ENCODE data around the gene ZNF385B.

The ZNF385B gene

GRCh38 chr2:179488563-179488962 lies 372.8 kb downstream of the ZNF385B start:
- TF ChIP-seq CTCF (IDR thresholded peaks at IDR 0.05; ENCODE audit: insufficient read depth, low read length, poor library complexity, severe bottlenecking): no peak
- no peak for DNase-seq (ENCODE audit: extremely low read depth, insufficient read length)
- Histone ChIP-seq H3K4me3 (replicated peaks; ENCODE audit: low read depth, low read length) (no peak overlapping the region), H3K27me3 (replicated peaks; ENCODE audit: control insufficient read depth, insufficient read depth, low read length) (no peaks in the 10 kb centered on the region), H3K36me3 (ENCODE audit: control insufficient read depth, insufficient read depth, low read length) (no peaks in the 10 kb centered on the region)

DNA sequence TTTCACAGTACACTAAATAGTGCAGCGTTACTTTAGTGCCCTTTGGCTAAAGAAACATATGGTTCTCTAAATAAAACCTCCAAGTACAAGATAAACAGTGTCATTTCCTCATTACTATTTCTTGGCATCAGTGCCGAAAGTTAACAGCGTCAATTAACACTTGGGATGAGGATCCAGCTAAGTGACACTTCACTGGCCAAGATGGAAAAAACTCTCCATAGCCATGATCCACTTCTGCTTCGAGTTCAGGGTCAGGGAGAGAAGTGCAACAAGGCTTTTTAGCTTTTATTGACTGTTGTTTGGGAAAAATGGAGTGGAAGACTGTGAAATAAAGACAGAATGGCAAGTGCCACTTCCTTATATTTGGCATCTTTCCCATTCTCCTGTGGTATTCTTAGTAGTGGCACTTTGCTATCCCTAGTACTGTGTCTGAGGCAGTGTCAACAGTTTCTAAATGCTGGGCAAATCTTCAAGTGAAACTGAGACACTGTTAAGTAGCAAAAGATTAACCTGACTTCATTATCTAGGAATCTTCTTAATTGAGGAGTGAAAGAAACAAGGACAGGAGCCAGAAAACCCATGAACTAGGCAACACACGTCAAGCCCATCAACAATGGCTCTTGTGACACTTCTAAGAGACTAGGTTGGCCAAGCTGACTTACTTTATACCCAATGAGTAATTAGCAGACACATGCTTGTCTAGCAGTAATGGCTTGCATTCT lies 374.2 kb downstream of the ZNF385B start:
- no peak for DNase-seq (ENCODE audit: extremely low read depth, insufficient read length)
- TF ChIP-seq CTCF (IDR thresholded peaks at IDR 0.05; ENCODE audit: insufficient read depth, low read length, poor library complexity, severe bottlenecking): no peak
- Histone ChIP-seq H3K36me3 (ENCODE audit: control insufficient read depth, insufficient read depth, low read length) (no peaks in the 10 kb centered on the region), H3K4me3 (replicated peaks; ENCODE audit: low read depth, low read length) (no peak overlapping the region), H3K27me3 (replicated peaks; ENCODE audit: control insufficient read depth, insufficient read depth, low read length) (no peaks in the 10 kb centered on the region)

DNA sequence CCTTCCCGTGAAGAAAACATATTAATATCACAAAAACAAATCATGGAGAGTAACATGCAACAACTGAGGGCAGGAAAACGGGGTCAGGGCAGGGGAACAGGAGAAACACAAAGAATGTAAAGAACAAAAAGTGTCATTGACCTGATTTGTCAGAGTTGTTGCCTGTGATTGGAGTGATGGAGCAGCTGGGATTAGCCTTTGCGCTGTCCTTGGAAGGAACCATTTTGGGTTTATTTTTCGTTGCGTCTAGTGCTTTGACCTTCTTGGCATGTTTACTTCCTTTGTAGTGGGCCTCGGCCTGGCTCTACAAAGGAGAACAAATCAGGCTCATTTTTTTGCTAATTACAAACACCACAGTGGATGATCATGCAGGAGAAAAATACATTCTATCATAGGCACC lies 378.3 kb downstream of the ZNF385B start:
- no peak for TF ChIP-seq CTCF (IDR thresholded peaks at IDR 0.05; ENCODE audit: insufficient read depth, low read length, poor library complexity, severe bottlenecking)
- Histone ChIP-seq H3K27me3 (replicated peaks; ENCODE audit: control insufficient read depth, insufficient read depth, low read length) (no peaks in the 10 kb centered on the region; the same call in 1 of the 2 replicates), H3K36me3 (ENCODE audit: control insufficient read depth, insufficient read depth, low read length) (no peaks in the 10 kb centered on the region), H3K4me3 (replicated peaks; ENCODE audit: low read depth, low read length) (no peak overlapping the region)
- no peak for DNase-seq (ENCODE audit: extremely low read depth, insufficient read length)

- no peak overlapping the region for H3K4me3 ChIP-seq (replicated peaks; ENCODE audit: low read depth, low read length)
- no peak for TF ChIP-seq CTCF (IDR thresholded peaks at IDR 0.05; ENCODE audit: insufficient read depth, low read length, poor library complexity, severe bottlenecking)
- no peaks in the 10 kb centered on the region; the same call in 1 of the 2 replicates for H3K27me3 ChIP-seq (replicated peaks; ENCODE audit: control insufficient read depth, insufficient read depth, low read length)
- no peaks in the 10 kb centered on the region for H3K36me3 ChIP-seq (ENCODE audit: control insufficient read depth, insufficient read depth, low read length)
- DNase-seq (ENCODE audit: extremely low read depth, insufficient read length): no peak
These were observed 381.5 kb downstream of the ZNF385B start for GRCh38 chr2:179479947-179480346.

GRCh38 chr2:179478771-179479170 lies 382.6 kb downstream of the ZNF385B start:
- TF ChIP-seq CTCF (IDR thresholded peaks at IDR 0.05; ENCODE audit: insufficient read depth, low read length, poor library complexity, severe bottlenecking): no peak
- DNase-seq (ENCODE audit: extremely low read depth, insufficient read length): no peak
- Histone ChIP-seq H3K27me3 (replicated peaks; ENCODE audit: control insufficient read depth, insufficient read depth, low read length) (no peaks in the 10 kb centered on the region; the same call in 1 of the 2 replicates), H3K4me3 (replicated peaks; ENCODE audit: low read depth, low read length) (no peak overlapping the region), H3K36me3 (ENCODE audit: control insufficient read depth, insufficient read depth, low read length) (no peaks in the 10 kb centered on the region)
